HG03108 (cell line): Measurements from ENCODE around the gene SLC25A47.
A peak's percentile ranks its signal among the peaks of the same experiment; 100 is the strongest.

Experiments
- ATAC-seq: cut with Tn5 transposase; IDR thresholded peaks from one replicate; pipeline ENCODE4 v1.9.1; 2021; ENCODE audit warnings: moderate library complexity; ENCODE audit not compliant: unreplicated experiment

SLC25A47 gene

DNA sequence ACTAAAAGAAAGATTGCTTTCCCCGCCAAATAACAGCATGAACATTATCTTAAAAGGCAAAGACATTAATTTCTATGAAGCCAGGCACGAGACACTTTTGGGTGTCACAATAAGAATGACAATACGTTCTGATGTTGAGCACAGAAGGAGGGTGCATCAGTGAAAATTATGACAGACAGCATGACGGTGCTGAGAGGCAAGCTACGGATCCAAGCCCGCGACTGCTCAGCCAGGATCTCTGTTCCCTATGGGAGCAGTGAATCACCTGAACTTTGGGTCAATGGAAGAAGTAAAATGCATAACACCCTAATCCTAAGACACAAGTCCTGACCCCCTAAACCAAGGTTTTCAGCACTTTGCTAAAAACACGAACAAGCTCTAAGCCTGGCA, 51.7 kb downstream of the SLC25A47 start:
- ATAC-seq = no peak

DNA sequence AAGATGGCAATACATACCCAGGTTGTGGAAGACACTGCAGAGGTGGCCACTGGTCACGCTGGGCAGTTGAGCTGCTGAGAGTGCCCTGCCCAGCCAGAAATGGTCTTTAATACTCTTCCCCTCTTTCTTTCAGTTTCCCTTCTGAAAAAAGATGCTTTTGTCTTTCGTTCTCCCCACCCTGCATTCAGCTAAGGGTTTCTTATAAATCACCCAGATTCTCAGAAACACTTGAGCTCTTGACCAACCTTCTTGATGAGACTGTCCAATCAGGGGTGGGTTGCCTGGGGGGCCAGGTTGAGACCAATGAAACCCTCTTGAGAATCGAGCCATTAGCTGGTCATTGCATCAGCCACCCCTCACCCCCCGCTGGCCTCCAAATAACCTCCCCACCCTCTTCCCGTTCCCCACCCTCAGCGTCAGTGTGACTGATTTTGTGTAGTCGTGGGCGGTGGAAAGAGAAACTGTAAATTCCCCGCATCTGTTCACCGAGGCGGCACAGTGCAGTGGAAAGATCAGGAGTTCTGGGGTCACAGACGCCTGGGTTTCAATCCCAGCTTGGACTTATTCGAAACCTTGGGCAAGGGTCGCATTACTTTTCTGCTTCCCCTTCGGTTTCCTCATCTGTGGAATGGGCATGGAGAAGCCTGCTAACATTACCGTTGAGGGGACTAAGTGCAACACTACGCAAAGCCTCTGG, 52.3 kb downstream of the SLC25A47 start:
- ATAC-seq = peak; percentile 44

DNA sequence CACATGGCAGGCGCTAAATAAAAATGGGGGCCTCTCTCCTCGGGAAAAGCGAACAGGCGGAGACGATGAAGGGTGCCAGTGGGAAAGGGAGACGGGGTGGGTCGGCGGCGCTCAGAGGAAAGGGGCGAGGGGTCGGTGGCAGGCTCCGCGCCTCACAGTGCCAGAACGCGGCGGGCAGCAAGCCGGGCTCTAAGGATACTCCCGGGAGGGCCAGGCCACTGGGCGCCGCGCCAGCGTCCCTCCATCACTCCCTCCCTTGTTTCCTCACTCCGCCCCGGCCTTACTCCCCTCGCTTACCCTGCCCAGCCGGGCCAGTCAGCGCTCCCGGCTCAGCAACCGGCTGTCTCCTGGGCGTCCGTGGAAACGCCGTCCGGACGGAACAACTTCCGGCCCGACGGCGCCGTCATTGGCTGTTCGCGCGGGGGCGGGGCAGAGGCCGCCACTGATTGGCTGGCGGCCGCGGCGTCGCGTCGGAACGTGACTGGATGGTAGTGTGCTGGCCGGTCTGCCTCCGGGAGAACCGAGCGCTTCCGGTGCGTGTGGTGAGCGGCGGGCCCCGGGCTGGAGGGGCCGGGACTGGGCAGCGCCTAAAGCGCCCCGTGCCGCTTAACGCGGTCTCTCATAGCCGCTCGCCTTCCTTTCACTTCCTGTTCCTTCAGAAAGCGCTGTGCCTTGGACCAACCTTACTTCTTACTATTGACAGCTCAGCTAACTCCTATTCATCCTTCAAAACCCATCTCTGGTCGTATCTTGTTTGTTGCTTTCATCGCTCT, 53.0 kb downstream of the SLC25A47 start, which contains the start of gene WDR25:
Gene WDR25, plus strand, starts transcription at position 523 of the 773 bp plus-strand sequence.
- ATAC-seq = peak; percentile 71

DNA sequence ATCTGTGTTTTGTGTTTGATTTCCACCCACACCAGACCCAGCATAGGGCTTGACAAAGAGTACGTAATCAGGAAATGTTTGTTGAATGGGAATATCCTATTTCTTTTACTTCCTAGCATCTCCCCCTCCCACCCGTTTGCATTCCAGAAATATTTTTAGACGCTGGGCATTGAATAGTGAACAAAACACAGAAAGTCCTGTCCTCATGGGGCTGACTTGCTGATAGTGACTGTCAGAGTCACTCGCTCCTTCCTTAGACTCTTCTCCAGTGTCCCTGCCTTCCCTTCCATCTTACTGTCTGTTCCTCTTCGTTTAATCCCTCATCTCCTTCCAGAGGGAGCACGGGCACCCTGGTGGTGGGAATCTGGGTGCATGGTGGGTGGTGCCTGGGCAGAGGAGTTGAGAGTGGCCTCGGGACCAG, 53.6 kb downstream of the SLC25A47 start:
- ATAC-seq = no peak
